Skeletal muscle satellite cell (primary cell): ENCODE data around the gene GPI.
A peak's percentile ranks its signal among the peaks of the same experiment; 100 is the strongest.
"Not testable (repeated sequence)": the region's sequence is repeated elsewhere in the genome, so short reads cannot be mapped to it uniquely, and the experiment has no call there.

Experiments
- H3K27me3 ChIP-seq: 2 replicates; pipeline ENCODE4 v1.7.0; 2013; ENCODE audit warnings: low read length; ENCODE audit not compliant: control insufficient read depth, insufficient read depth
- H3K36me3 ChIP-seq: 2 replicates; pipeline ENCODE4 v1.7.0; 2013; ENCODE audit warnings: mild to moderate bottlenecking, control low read depth, low read length; ENCODE audit not compliant: insufficient read depth
- H3K4me1 ChIP-seq: 2 replicates; pipeline ENCODE4 v1.7.0; 2013; ENCODE audit warnings: low read length; ENCODE audit not compliant: control insufficient read depth, insufficient read depth
- H3K4me2 ChIP-seq: 2 replicates; pipeline ENCODE4 v1.7.0; 2013; ENCODE audit warnings: mild to moderate bottlenecking, low read length
- H3K4me3 ChIP-seq: 2 replicates; pipeline ENCODE4 v1.7.0; 2013; ENCODE audit warnings: low read length
- H3K9ac ChIP-seq: 2 replicates; pipeline ENCODE4 v1.7.0; 2013; ENCODE audit warnings: mild to moderate bottlenecking, low read depth, low read length, moderate library complexity
- H3K9me3 ChIP-seq: replicated peaks from 2 replicates; pipeline ENCODE4 v1.7.0; 2013; ENCODE audit warnings: mild to moderate bottlenecking, control low read depth, low read length

Gene GPI

DNA sequence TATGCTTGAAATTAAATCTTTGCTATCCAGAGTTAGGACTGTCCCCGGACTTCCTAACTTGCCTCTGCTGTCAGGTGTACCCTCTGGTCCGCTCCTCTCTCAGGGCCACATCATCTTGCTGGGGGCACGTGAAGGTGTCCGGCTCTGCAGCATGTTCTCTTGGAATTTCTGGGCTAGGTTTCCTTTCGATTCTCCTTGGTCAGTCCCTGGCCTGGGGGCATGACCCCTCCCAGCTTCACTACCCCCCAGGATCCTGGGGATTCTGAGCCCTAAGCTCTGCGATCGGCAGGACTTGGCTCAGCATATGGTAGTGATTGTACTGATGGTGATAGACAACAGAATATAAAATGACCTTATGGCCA lies 5.1 kb upstream of the GPI start:
- H3K36me3 ChIP-seq, result peaks cover 4% of the 10 kb centered on the region
- H3K9me3 ChIP-seq, result no peaks in the 10 kb centered on the region
- peaks cover 21% of the 10 kb centered on the region for H3K4me1 ChIP-seq
- H3K4me2 ChIP-seq, result peak overlapping the region; percentile 89
- H3K9ac ChIP-seq, result peak overlapping the region; percentile 49
- peak overlapping the region; percentile 65 for H3K4me3 ChIP-seq
- no peaks in the 10 kb centered on the region for H3K27me3 ChIP-seq

DNA sequence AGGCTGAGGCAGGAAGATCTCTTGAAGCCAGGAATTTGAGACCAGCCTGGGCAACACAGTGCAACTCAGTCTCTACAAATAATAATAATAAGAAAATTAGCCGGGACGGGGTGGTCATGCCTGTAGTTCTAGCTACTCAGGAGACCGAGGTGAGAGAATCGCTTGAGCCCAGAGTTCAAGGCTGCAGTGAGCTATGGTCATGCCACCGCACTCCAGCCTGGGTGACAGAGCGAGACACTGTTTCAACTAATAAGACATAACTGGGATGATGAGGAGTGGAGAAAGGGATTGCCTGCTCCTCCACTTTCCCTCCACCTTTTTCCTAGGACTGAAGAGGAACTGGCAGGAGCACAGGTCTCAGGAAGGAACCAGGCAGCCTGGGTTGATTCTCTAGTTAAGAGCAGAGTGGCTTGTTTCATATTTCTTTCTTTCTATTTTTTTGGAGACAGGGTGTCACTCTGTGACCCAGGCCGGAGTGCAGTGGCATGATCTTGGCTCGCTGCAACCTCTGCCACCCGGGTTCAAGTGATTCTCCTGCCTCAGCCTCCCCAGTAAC lies 4.6 kb upstream of the GPI start:
- Histone ChIP-seq H3K36me3 (peaks cover 4% of the 10 kb centered on the region), H3K9me3 (no peaks in the 10 kb centered on the region), H3K4me1 (peaks cover 21% of the 10 kb centered on the region), H3K9ac (no peak overlapping the region), H3K27me3 (no peaks in the 10 kb centered on the region), H3K4me2 (no peak overlapping the region), H3K4me3 (no peak overlapping the region)

DNA sequence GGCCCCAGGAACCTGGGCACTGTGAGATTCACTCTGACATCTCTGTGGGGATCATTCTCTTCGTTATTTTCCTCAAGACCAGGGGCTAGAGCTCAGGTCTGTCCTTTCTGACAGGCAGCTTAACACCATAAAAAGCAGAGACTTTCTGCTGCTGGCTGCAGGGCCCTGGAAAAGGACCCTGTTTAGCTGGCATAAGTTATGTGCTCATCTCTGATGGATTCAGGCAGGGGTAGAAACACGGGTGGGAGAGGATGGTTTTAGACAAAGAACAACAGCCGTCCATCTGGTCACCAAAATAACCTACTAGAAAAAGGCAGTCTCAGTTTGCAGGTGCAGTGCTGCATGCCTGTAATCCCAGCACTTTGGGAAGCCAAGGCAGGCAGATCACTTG lies 2.3 kb upstream of the GPI start:
- H3K4me2 ChIP-seq, result no peak overlapping the region
- no peak overlapping the region for H3K9ac ChIP-seq
- H3K4me1 ChIP-seq, result peaks cover 37% of the 10 kb centered on the region

DNA sequence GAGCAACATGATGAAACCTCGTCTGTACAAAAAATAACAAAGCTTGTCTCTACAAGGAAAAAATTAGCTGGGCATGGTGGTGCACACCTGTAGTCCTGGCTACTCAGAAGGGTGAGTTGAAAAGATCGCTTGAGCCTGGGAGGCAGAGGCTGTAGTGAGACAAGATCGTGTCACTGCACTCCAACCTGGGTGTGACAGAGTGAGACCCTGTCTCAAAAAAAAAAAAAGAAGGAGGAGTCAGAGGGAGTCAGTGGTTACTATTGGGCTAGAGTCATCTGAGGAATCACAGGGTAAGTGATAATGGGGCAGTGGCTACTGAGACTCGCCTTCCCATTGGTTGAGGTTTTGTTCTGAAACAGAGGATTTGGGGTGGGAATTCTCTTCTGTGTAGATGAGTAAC lies 1.9 kb upstream of the GPI start:
- Histone ChIP-seq H3K27me3 (no peaks in the 10 kb centered on the region), H3K4me2 (no peak overlapping the region), H3K36me3 (peaks cover 12% of the 10 kb centered on the region), H3K4me3 (no peak overlapping the region), H3K9ac (no peak overlapping the region), H3K4me1 (peaks cover 37% of the 10 kb centered on the region), H3K9me3 (no peaks in the 10 kb centered on the region)

More for the DNA sequence above, 2.3 kb upstream of the GPI start:
- H3K4me3 ChIP-seq, result no peak overlapping the region
- no peaks in the 10 kb centered on the region for H3K27me3 ChIP-seq
- H3K36me3 ChIP-seq, result peaks cover 8% of the 10 kb centered on the region
- no peaks in the 10 kb centered on the region for H3K9me3 ChIP-seq

DNA sequence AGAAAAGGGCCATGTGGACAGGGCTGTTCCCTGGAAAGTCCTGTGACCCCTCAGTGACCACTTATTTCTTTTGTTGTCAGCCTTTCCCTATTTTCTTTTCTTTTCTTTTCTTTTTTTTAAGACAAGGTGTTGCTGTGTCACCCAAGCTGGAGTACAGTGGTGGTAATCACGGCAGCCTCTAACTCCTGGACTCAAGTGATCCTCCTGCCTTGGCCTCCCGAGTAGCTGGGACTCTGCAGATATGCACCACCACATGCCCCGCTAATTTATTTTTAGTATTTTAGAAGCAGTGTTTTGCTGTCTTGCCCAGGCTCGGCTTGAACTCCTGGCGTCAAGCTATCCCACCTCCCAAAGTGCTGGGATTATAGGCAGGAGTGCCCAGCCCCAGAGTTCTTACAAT lies 1.1 kb upstream of the GPI start:
- Histone ChIP-seq H3K4me1 (peaks cover 30% of the 10 kb centered on the region), H3K9me3 (no peaks in the 10 kb centered on the region), H3K4me3 (no peak overlapping the region), H3K27me3 (no peaks in the 10 kb centered on the region), H3K36me3 (peaks cover 21% of the 10 kb centered on the region), H3K4me2 (no peak overlapping the region), H3K9ac (no peak overlapping the region)

DNA sequence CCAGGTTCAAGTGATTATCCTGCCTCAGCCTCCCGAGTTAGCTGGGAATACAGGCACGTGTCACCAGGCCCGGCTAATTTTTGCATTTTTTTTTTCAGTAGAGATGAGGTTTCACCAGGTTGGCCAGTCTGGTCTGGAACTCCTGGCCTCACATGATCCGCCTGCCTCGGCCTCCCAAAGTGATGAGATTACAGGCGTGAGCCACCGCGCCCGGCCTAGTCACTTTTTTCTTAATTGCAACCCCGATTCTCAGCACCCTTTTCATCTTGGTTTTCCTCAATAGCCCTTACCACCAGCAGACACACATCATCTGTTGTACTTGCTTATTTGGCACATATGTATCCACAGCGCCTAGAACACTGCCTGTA lies 550 bp upstream of the GPI start:
- peaks cover 24% of the 10 kb centered on the region for H3K36me3 ChIP-seq
- H3K9me3 ChIP-seq, result no peaks in the 10 kb centered on the region
- H3K4me1 ChIP-seq, result peaks cover 26% of the 10 kb centered on the region
- H3K27me3 ChIP-seq, result no peaks in the 10 kb centered on the region
- H3K4me2 ChIP-seq, result peak overlapping the region; percentile 95
- H3K9ac ChIP-seq, result peak overlapping the region; percentile 13
- peak overlapping the region; percentile 83 for H3K4me3 ChIP-seq

DNA sequence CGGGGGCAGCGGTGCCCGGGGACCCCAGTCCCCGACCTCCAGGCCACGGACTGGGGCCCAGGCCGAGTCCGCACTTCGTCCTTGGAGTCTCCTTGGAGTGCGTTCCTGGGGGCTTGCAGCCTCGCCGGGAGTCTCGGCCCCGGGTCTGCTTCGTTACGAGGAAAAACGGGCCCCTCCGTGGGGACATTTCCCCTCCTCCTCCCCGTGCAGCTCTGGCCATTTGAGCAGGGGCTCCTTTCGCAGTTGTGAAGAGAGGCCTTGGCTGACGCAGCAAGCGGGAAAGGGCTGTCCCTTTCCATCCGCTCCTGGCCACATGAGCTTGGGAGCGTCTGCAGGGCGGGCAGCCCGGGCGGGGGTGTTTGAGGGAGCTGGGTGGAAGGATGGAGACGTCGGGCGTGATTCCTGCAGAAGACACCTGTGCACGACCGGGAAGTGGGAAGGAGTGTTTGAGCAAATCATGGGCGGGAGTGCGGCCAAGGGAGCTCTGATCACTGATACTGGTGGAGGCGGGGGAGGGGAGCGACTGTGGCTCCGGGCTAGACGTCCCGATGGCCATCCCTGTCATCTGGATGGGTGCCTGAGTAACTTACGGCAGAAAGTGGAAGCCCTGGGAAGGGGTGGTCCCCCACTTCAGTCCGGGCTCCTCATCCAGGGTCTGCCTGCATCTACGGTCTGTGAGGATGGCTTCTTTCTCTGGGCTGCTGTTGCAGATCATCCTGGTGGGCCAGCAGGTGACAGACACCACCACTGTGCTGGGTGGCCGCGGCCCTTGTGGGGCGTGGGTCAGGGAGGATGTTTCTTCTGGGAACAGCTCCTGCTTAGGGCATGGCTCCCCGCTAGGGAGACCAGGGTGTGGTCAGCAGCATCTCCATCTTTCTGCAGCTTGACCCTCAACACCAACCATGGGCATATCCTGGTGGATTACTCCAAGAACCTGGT lies 736 bp downstream of the GPI start:
- H3K4me3 ChIP-seq, result peak overlapping the region; percentile 83
- no peaks in the 10 kb centered on the region for H3K27me3 ChIP-seq
- H3K36me3 ChIP-seq, result peaks cover 32% of the 10 kb centered on the region
- H3K4me1 ChIP-seq, result peaks cover 20% of the 10 kb centered on the region
- peak overlapping the region; percentile 95 for H3K4me2 ChIP-seq
- no peaks in the 10 kb centered on the region for H3K9me3 ChIP-seq
- H3K9ac ChIP-seq, result peak overlapping the region; percentile 93

DNA sequence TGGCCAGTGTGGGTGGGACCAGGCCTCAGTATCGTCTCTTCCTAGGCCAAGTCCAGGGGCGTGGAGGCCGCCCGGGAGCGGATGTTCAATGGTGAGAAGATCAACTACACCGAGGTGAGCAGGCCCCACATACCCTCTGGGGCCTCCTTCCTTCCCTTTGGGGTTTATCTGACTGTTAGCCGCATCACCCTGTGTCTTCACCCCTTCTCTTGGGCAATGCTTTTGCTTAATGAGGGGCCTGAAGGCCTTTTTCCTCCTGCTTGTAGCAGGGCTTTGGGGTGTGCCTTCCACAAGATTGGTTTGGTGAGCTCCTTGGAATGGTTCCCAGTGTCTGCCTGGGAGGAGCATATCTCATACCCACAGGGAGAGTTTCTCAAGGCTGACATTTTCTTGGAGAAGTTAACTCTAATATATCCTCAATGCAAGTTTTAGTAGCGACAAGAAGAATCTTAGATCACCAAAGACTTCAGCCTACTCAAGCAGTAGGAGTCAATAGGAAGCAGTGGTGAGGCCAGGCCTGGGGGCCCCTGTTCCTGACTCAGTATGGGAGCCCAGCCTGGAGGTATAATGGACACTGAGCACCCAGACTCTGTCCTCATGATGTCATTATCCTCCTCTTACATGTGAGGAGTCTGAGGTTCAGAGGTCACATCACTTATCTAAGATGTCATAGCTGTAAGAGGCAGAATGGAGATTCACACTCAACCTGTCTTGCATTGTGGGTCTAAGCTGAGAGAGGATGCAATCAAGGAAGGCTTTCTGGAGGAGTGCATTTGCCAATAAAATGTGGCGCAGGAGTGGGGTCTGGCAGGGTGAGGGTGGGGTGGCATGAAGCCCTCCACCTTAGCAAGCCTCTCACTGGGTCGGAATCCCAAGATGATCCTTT lies 2.0 kb downstream of the GPI start:
- Histone ChIP-seq H3K27me3 (no peaks in the 10 kb centered on the region), H3K9me3 (no peaks in the 10 kb centered on the region), H3K9ac (no peak overlapping the region), H3K36me3 (peaks cover 39% of the 10 kb centered on the region), H3K4me1 (peaks cover 20% of the 10 kb centered on the region), H3K4me3 (peak overlapping the region; percentile 83), H3K4me2 (peak overlapping the region; percentile 95)

DNA sequence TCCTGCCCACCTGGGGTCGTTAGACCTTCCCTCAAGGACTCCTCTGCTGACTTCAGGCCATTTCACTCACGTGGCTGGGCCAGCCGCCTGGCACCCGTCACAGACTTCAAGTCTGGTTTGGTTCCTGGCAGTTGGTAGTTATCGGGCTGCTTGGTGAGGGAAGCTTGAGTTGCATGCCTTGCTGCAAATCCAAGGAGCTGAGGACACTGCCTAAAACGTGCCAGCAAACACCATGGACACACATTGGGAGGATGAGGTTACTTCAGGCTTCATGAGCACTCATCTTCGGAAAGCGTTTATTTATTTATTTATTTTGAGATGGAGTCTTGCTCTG lies 2.6 kb downstream of the GPI start:
- H3K27me3 ChIP-seq, result no peaks in the 10 kb centered on the region
- H3K9ac ChIP-seq, result no peak overlapping the region
- H3K4me3 ChIP-seq, result no peak overlapping the region
- no peaks in the 10 kb centered on the region for H3K9me3 ChIP-seq
- H3K4me1 ChIP-seq, result peaks cover 20% of the 10 kb centered on the region
- H3K36me3 ChIP-seq, result peaks cover 45% of the 10 kb centered on the region
- no peak overlapping the region for H3K4me2 ChIP-seq

DNA sequence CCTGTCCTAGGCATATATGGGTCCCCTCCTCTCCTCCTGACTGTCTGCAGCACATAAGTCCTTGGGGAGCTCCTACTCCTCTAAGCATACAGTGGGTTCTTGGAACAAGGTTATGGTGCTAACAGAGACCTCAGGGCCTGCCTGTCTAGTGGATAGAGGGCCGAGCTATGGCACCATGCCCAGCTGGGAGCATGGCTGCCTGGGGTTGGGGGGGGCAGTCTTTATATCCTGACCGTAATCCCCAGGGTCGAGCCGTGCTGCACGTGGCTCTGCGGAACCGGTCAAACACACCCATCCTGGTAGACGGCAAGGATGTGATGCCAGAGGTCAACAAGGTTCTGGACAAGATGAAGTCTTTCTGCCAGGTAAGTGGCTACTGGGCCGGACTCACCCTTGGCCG lies 3.3 kb downstream of the GPI start:
- Histone ChIP-seq H3K9me3 (no peaks in the 10 kb centered on the region), H3K27me3 (no peaks in the 10 kb centered on the region), H3K4me3 (no peak overlapping the region), H3K9ac (no peak overlapping the region), H3K4me1 (peaks cover 20% of the 10 kb centered on the region), H3K36me3 (peaks cover 45% of the 10 kb centered on the region), H3K4me2 (no peak overlapping the region)

DNA sequence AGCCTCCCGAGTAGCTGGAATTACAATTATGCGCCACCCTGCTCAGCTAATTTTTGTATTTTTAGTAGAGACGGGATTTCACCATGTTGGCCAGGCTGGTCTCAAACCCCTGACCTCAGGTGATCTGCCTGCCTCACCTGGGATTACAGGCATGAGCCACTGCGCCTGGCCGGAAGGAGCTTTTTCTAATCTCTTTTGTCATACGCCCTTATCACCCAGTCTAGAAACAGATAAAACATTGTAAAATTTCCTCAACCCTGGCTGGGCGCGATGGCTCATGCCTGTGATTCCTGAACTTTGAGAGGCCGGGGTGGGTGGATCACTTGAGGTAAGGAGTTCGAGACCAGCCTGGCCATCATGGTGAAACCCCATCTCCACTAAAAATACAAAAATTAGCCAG lies 4.2 kb downstream of the GPI start:
- not testable (repeated sequence) for H3K4me3 ChIP-seq, H3K27me3 ChIP-seq, H3K4me2 ChIP-seq, H3K9ac ChIP-seq, H3K9me3 ChIP-seq
- H3K4me1 ChIP-seq, result peaks cover 20% of the 10 kb centered on the region
- H3K36me3 ChIP-seq, result peaks cover 47% of the 10 kb centered on the region
